RWPE2 (cell line): ENCODE results near the gene CXXC1.

Source experiments
- ATAC-seq: fragments of 200-7000 bp; cut with Tn5 transposase; 3 replicates; pipeline ENCODE4 v1.9.1; 2021; ENCODE audit warnings: low read depth
- DNase-seq: peaks from one replicate; pipeline ENCODE4 v3.0.0-alpha.2; 2020; ENCODE audit warnings: low spot score
- H3K27ac ChIP-seq: fragments of 450-650 bp; 2 replicates; pipeline ENCODE4 v1.5.1; 2017; ENCODE audit warnings: mild to moderate bottlenecking; ENCODE audit not compliant: poor library complexity, severe bottlenecking
- H3K27me3 ChIP-seq: fragments of 250-450 bp; sonication (Bioruptor Pico); 2 replicates; pipeline ENCODE4 v1.5.1; 2021; ENCODE audit warnings: mild to moderate bottlenecking, moderate library complexity; ENCODE audit not compliant: insufficient read depth, poor library complexity, severe bottlenecking
- H3K36me3 ChIP-seq: fragments of 250-450 bp; sonication (Bioruptor Pico); 2 replicates; pipeline ENCODE4 v1.5.1; 2020; ENCODE audit warnings: low read depth, mild to moderate bottlenecking, moderate library complexity
- H3K4me1 ChIP-seq: fragments of 250-450 bp; sonication (Bioruptor Pico); 2 replicates; pipeline ENCODE4 v1.5.1; 2021; ENCODE audit warnings: mild to moderate bottlenecking, moderate library complexity; ENCODE audit not compliant: insufficient read depth, poor library complexity, severe bottlenecking
- H3K4me3 ChIP-seq: fragments of 250-450 bp; sonication (Bioruptor Pico); 2 replicates; pipeline ENCODE4 v1.5.1; 2021; ENCODE audit warnings: mild to moderate bottlenecking, moderate library complexity; ENCODE audit not compliant: severe bottlenecking
- H3K9me3 ChIP-seq: fragments of 250-450 bp; sonication (Bioruptor Pico); 2 replicates; pipeline ENCODE4 v1.5.1; 2021; ENCODE audit warnings: mild to moderate bottlenecking, moderate library complexity; ENCODE audit not compliant: severe bottlenecking
- CTCF ChIP-seq: fragments of 450-650 bp; IDR thresholded peaks from one replicate; pipeline ENCODE4 v1.5.1; 2017; ENCODE audit warnings: mild to moderate bottlenecking, moderate library complexity; ENCODE audit not compliant: poor library complexity, severe bottlenecking

Gene CXXC1

GRCh38 chr18:50284255-50284885, 3.1 kb downstream of the CXXC1 start:
- Histone ChIP-seq H3K27ac (peak overlapping the region; percentile 12), H3K27me3 (no peaks in the 10 kb centered on the region), H3K4me1 (peaks cover 5% of the 10 kb centered on the region), H3K36me3 (peaks cover 34% of the 10 kb centered on the region), H3K4me3 (no peak overlapping the region), H3K9me3 (no peaks in the 10 kb centered on the region)
- no peak for DNase-seq
- no peak for ATAC-seq
- no peak for TF ChIP-seq CTCF

- DNase-seq (no peak), ATAC-seq (no peak)
- H3K4me3 ChIP-seq, result no peak overlapping the region
Measured at GRCh38 chr18:50283469-50284209, 3.9 kb downstream of the CXXC1 start.

GRCh38 chr18:50282521-50283335, 4.8 kb downstream of the CXXC1 start:
- no peaks in the 10 kb centered on the region for H3K27me3 ChIP-seq
- H3K9me3 ChIP-seq, result no peaks in the 10 kb centered on the region
- ATAC-seq (no peak), DNase-seq (no peak)
- peaks cover 17% of the 10 kb centered on the region for H3K4me1 ChIP-seq
- TF ChIP-seq CTCF, result no peak
- H3K27ac ChIP-seq, result no peak overlapping the region
- no peak overlapping the region for H3K4me3 ChIP-seq
- peaks cover 49% of the 10 kb centered on the region for H3K36me3 ChIP-seq

More at GRCh38 chr18:50283469-50284209, 3.9 kb downstream of the CXXC1 start:
- no peaks in the 10 kb centered on the region for H3K27me3 ChIP-seq
- H3K36me3 ChIP-seq, result peaks cover 41% of the 10 kb centered on the region
- no peaks in the 10 kb centered on the region for H3K9me3 ChIP-seq
- peaks cover 13% of the 10 kb centered on the region for H3K4me1 ChIP-seq
- TF ChIP-seq CTCF, result no peak
- peak overlapping the region; percentile 12 for H3K27ac ChIP-seq

- H3K4me1 ChIP-seq, result peaks cover 22% of the 10 kb centered on the region
- peak overlapping the region; percentile 97 for H3K4me3 ChIP-seq
- peak overlapping the region; percentile 85 for H3K27ac ChIP-seq
- H3K9me3 ChIP-seq, result no peaks in the 10 kb centered on the region
- no peak for DNase-seq
- no peaks in the 10 kb centered on the region for H3K27me3 ChIP-seq
- no peak for TF ChIP-seq CTCF
- peaks cover 56% of the 10 kb centered on the region for H3K36me3 ChIP-seq
- no peak for ATAC-seq
Measured at GRCh38 chr18:50281972-50282520, 5.4 kb downstream of the CXXC1 start.
